OCI-LY1 (cell line): ENCODE measurements around the gene FOXJ1.

ENCODE experiments used
- H2AFZ ChIP-seq: fragments of 200-600 bp; sonication (generic), shearing (Covaris generic); 2 replicates; pipeline ENCODE4 v1.6.0; 2014; ENCODE audit warnings: antibody characterized with exemption, mild to moderate bottlenecking, low read length
- H3F3A ChIP-seq: fragments of 200-600 bp; sonication (generic), shearing (Covaris generic); 2 replicates; pipeline ENCODE4 v1.6.0; 2014; ENCODE audit warnings: mild to moderate bottlenecking, antibody characterized with exemption, low read length, moderate library complexity; ENCODE audit not compliant: insufficient read depth
- H3K27ac ChIP-seq: fragments of 200-600 bp; sonication (generic); 2 replicates; pipeline ENCODE4 v1.5.1; 2014; ENCODE audit warnings: low read length, mixed run types, mild to moderate bottlenecking, low read depth; ENCODE audit not compliant: poor library complexity, severe bottlenecking
- H3K27me3 ChIP-seq: fragments of 200-600 bp; sonication (generic); 2 replicates; pipeline ENCODE4 v1.6.0; 2014; ENCODE audit warnings: antibody characterized with exemption, mild to moderate bottlenecking, low read length, moderate library complexity; ENCODE audit not compliant: insufficient read depth
- H3K36me3 ChIP-seq: fragments of 200-600 bp; sonication (generic); 2 replicates; pipeline ENCODE4 v1.6.1; 2014; ENCODE audit warnings: mild to moderate bottlenecking, antibody characterized with exemption, low read length, moderate library complexity, mixed read lengths; ENCODE audit not compliant: insufficient read depth
- H3K4me1 ChIP-seq: fragments of 200-600 bp; sonication (generic); 2 replicates; pipeline ENCODE4 v1.5.1; 2014; ENCODE audit warnings: mild to moderate bottlenecking, low read length, moderate library complexity; ENCODE audit not compliant: insufficient read depth, severe bottlenecking
- H3K4me2 ChIP-seq: fragments of 200-600 bp; sonication (generic), shearing (Covaris generic); 2 replicates; pipeline ENCODE4 v1.6.1; 2014; ENCODE audit warnings: low read length
- H3K4me3 ChIP-seq: fragments of 200-600 bp; sonication (generic); 2 replicates; pipeline ENCODE4 v1.5.1; 2014; ENCODE audit warnings: low read length, low read depth, mild to moderate bottlenecking, mixed read lengths; ENCODE audit not compliant: poor library complexity, severe bottlenecking
- H3K79me2 ChIP-seq: fragments of 200-600 bp; shearing (Covaris generic); 2 replicates; pipeline ENCODE4 v1.6.1; 2016; ENCODE audit warnings: mixed run types, low read length, mixed read lengths; ENCODE audit not compliant: insufficient read depth
- H3K9ac ChIP-seq: fragments of 200-600 bp; sonication (generic), shearing (Covaris generic); 2 replicates; pipeline ENCODE4 v1.6.1; 2014; ENCODE audit warnings: mild to moderate bottlenecking, low read length, mixed read lengths
- H3K9me2 ChIP-seq: fragments of 200-600 bp; sonication (generic), shearing (Covaris generic); 2 replicates; pipeline ENCODE4 v1.6.1; 2014; ENCODE audit warnings: low read depth, mild to moderate bottlenecking, low read length, mixed read lengths
- H3K9me3 ChIP-seq: fragments of 200-600 bp; shearing (Covaris generic); 2 replicates; pipeline ENCODE4 v1.6.1; 2014; ENCODE audit warnings: low read length, mixed read lengths
- H4K20me1 ChIP-seq: fragments of 200-600 bp; sonication (generic), shearing (Covaris generic); 2 replicates; pipeline ENCODE4 v1.6.0; 2016; ENCODE audit warnings: mild to moderate bottlenecking, low read length; ENCODE audit not compliant: insufficient read depth
- EZH2 ChIP-seq: fragments of 200-600 bp; sonication (generic), shearing (Covaris generic); IDR thresholded peaks from 2 replicates; pipeline ENCODE4 v1.8.0; 2017; ENCODE audit warnings: borderline replicate concordance, mixed run types, mild to moderate bottlenecking, antibody characterized with exemption, low read length, moderate library complexity, mixed read lengths
- TF ChIP-seq, protein P1 (sequence below): fragments of 200-600 bp; sonication (generic), shearing (Covaris generic); IDR thresholded peaks from 2 replicates; pipeline ENCODE4 v1.5.1; 2017; ENCODE audit warnings: mild to moderate bottlenecking, antibody characterized with exemption, low read length, moderate library complexity, mixed read lengths

The FOXJ1 gene

DNA sequence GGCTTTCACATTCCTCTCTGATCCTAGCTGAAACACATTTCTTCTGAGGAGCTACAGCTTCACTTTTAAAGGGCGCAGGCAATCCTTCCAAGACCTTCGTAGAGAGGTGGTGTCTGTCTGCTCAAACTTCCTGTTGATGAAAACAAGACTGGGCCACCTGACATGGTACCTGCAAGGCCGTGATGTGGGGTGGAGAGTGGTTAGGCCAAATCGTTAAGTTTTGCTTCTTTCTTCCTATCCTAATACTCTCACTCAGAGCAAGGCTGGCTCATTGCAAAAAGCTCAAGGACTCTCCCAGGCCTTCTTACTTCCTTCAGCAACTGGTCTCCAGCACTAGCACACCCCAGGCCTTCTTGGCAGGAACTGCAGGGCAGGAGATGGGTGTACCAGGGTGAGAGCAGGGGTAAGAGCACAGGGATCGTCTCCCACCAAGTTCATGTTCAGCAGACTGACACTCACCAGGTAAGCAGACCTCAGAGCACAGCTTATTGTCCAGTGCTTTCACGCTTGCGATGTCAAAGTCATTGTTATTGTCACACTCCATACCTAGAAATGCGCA is 10.9 kb upstream of the FOXJ1 start:
- Histone ChIP-seq H3K4me1 (no peaks in the 10 kb centered on the region), H3K4me3 (no peak overlapping the region), H3K79me2 (no peaks in the 10 kb centered on the region), H3K9me2 (no peaks in the 10 kb centered on the region), H3K4me2 (no peak overlapping the region), H3K27me3 (peaks cover 4% of the 10 kb centered on the region; the same call in 1 of the 2 replicates), H4K20me1 (no peaks in the 10 kb centered on the region), H3K9ac (no peak overlapping the region), H3K36me3 (no peaks in the 10 kb centered on the region), H3F3A (no peaks in the 10 kb centered on the region), H3K9me3 (no peaks in the 10 kb centered on the region), H2AFZ (no peak overlapping the region), H3K27ac (no peak overlapping the region)
- no peak for TF ChIP-seq EZH2
- TF ChIP-seq, protein P1, sequence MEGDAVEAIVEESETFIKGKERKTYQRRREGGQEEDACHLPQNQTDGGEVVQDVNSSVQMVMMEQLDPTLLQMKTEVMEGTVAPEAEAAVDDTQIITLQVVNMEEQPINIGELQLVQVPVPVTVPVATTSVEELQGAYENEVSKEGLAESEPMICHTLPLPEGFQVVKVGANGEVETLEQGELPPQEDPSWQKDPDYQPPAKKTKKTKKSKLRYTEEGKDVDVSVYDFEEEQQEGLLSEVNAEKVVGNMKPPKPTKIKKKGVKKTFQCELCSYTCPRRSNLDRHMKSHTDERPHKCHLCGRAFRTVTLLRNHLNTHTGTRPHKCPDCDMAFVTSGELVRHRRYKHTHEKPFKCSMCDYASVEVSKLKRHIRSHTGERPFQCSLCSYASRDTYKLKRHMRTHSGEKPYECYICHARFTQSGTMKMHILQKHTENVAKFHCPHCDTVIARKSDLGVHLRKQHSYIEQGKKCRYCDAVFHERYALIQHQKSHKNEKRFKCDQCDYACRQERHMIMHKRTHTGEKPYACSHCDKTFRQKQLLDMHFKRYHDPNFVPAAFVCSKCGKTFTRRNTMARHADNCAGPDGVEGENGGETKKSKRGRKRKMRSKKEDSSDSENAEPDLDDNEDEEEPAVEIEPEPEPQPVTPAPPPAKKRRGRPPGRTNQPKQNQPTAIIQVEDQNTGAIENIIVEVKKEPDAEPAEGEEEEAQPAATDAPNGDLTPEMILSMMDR, result no peak

DNA sequence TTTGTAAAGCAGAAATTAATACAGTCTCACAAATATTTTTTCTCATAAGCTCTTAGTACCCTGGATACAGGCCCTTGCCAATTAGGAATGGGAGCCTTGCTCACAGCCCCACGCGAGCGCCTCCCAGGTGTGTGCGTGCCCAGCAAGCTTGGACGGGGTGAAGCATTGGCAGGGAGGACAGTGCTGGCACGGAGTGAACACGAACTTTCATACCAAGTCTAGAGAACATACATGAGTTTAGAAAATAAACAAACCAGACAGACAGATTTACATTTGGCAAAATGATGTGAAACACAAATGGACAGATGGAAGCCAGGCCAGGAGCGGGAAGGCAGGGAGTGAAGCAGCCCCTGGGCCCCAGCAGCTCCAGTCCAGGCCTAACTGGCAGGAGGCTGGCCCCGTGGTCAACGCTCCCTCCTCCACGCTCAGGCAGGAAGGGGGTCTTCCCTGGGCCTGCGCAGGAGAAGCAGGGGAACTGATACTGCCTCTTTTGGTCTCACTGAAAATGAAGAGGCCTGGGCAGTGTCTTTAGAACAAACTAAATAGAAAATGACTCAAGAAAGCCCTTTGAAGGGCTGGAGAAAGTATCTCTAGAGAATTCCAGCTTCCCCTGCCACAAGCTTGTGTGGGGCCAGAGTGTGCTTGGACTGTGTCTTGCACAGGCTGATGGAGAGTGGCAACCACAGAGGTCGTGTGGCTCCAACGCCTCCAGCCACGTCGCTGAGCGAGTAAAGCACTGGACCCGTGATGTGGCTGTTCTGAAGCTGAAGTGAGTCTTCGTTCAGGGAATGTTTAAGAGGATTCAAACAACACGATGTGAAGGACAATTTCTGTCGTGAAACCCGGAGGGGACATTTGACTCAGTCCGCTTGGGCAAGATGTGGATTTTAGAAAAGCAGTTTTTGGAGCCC is 9.9 kb upstream of the FOXJ1 start:
- Histone ChIP-seq H3K4me2 (no peak overlapping the region), H3K27ac (no peak overlapping the region), H2AFZ (no peak overlapping the region), H3K4me1 (peaks cover 4% of the 10 kb centered on the region), H3K36me3 (no peaks in the 10 kb centered on the region), H3K4me3 (no peak overlapping the region), H3F3A (no peaks in the 10 kb centered on the region), H3K9me2 (no peaks in the 10 kb centered on the region), H3K9ac (no peak overlapping the region), H3K9me3 (no peaks in the 10 kb centered on the region), H4K20me1 (no peaks in the 10 kb centered on the region), H3K79me2 (no peaks in the 10 kb centered on the region), H3K27me3 (peaks cover 4% of the 10 kb centered on the region; the same call in 1 of the 2 replicates)
- TF ChIP-seq EZH2, result no peak
- TF ChIP-seq, protein P1, result no peak

- Histone ChIP-seq H3K79me2 (no peaks in the 10 kb centered on the region), H3K27ac (no peak overlapping the region), H3K4me2 (no peak overlapping the region), H3K9me2 (no peaks in the 10 kb centered on the region), H3F3A (no peaks in the 10 kb centered on the region), H3K36me3 (no peaks in the 10 kb centered on the region), H3K4me1 (peaks cover 15% of the 10 kb centered on the region), H3K9me3 (no peaks in the 10 kb centered on the region), H3K4me3 (no peak overlapping the region), H3K27me3 (peaks cover 7% of the 10 kb centered on the region; the same call in 1 of the 2 replicates), H2AFZ (no peak overlapping the region), H4K20me1 (no peaks in the 10 kb centered on the region), H3K9ac (no peak overlapping the region)
- TF ChIP-seq, protein P1, result no peak
- no peak for TF ChIP-seq EZH2
Observed at GRCh38 chr17:76149214-76149613, 8.2 kb upstream of the FOXJ1 start.
